Measurements from ENCODE around the gene TBC1D21.
"Not testable (repeated sequence)": the region's sequence is repeated elsewhere in the genome, so short reads cannot be mapped to it uniquely, and the experiment has no call there.

Gene TBC1D21

DNA sequence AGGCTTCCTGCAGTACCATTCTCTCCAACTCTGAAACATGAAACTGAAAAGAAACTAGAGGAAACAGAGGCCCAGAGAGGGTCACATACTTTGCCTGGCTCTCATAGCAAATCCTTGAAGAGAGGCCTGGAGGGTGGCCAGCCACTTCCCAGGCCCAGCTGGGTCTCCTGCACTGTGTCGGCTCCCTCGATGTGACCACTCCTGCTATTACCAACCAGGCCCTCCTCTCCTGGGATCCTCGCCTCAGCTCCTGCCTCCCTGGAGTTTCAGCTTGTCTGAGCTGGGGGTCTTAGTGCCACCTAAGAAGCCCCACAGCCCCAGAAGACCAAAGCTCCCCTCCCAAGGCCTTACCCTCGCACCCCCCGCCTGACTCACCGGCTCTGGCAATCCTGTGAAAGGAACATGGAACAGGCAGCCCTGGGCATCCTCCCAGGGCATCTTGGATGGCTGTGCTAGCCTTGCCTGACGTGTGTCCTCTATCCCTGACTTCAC is 57.5 kb downstream of the TBC1D21 start:
- DNase-seq: no peak

GRCh38 chr15:73931441-73931840 is 58.1 kb downstream of the TBC1D21 start:
- DNase-seq: no peak

GRCh38 chr15:73932381-73933191 is 59.2 kb downstream of the TBC1D21 start:
- DNase-seq: no peak

- no peak for DNase-seq
Measured at GRCh38 chr15:73934281-73934680, 60.9 kb downstream of the TBC1D21 start.

DNA sequence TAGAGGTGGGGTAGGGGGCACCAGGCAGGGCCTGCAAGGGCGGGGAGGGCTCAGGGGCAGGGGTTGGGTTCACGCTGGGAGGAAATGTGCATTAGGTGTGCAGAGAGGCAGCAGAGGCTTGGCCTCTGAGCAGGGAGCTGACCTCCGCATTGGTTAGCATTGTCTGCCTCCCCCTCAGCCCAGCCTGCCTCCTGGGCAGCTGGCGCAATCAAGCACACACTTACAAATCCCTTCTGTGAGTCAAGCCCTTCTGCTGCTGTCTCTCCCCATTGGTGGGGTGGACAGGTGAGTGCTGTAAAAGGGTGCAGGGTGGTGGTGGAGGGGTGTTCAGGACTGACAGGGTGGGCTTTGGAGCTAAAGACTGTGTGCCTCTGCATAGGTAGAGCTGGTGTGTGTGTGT is 62.2 kb downstream of the TBC1D21 start:
- no peak for DNase-seq

GRCh38 chr15:73936181-73936580 is 62.8 kb downstream of the TBC1D21 start:
- DNase-seq: no peak

DNA sequence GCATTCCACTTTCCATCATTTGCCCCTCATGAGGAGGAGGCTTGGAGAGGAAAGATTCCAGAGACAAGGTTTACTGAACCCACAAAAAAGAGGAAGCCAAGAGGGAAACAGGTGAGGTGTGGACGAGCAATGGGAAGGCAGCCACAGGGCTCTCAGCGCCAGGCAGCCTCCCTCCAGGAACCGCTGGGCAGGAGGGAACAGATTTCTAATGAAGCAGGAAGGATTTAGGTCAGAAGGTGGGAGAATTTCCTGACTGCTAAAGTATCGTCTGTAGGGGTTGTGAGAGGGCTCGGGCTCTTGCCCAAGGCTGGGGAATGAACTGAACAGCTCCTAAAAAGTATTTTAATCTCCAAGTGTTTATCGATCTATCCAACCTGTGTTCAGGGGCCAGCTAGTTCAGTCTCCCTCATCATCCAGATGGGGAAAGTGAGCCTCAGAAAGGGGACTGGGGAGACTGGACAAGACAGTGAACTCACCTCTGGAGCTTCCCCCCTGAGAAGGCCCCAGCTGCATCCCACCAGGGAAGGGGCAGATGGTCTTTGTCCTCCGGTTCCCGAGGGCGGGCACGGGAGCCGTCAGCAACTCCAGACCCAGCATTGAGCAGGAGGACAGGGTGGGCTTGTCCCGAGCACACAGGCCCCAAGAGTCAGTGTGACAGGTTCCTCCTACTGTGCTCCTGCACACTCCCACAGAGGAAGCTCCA is 63.4 kb downstream of the TBC1D21 start:
- no peak for DNase-seq

DNA sequence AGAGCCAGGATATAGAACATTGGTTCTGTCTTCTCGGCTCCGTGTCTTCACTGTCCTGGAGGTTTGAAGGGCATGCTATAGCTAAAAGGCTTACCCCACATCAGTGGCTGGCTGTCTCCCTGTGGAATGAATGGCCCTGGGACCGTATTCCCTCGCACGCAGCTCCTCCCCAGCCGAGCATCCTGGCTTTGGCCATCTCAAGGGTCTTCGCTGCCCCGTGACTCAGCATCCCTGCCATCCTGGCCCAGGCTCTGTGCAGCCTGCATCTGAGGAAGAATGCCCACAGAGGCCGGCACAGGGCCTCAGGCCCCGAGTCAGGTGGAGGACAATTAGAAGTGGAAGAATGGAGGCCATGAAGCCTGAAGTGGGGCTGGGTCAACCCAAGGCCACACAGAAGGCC is 63.9 kb downstream of the TBC1D21 start:
- DNase-seq: no peak

DNA sequence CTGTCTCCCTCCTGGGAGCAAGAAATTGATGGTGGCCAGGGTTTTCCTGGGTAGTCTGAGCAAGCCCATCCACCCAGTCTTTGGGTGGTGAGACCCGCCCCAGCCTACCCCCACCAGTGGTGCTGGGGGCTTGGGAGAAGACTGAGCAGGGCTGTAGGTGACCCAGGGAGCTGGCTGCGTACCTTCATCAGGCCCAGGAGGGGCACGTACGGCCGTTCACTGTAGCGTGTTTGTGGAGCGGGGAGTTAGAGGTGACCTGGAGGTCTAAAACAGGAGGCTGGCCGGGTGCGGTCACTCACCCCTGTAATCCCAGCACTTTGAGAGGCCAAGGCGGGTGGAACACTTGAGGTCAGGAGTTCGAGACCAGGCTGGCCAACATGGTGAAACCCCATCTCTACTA is 64.4 kb downstream of the TBC1D21 start:
- no peak for DNase-seq

DNA sequence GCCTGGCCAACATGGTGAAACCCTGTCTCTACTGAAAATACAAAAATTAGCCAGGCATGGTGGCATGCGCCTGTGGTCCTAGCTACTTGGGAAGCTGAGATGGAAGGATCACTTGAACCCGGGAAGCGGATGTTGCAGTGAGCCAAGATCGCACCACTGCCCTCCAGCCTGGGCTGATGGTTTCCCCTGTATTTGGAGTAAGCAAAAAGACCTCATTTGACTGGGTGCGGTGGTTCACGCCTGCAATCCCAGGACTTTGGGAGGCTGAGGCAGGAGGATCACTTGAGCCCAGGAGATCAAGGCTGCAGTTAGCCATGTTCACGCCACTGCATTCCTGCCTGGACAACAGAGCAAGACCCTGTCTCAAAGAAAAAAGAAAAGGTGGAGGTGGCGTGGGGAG is 65.2 kb downstream of the TBC1D21 start:
- DNase-seq: not testable (repeated sequence)

Data from stimulated activated naive CD4-positive, alpha-beta T cell (primary cell).